Upper lobe of left lung (tissue), 4 donors: ENCODE data around the gene MPHOSPH9.

ENCODE experiments used
- EP300 ChIP-seq, 4 donors: sonication (generic); formaldehyde crosslinking; IDR thresholded peaks; one replicate each; pipeline ENCODE4 v1.5.1; 2017; ENCODE audit warnings: antibody characterized with exemption in 4 of 4, control low read depth in 2 of 4
- TF ChIP-seq, protein P1 (sequence below), 6 experiments: fragments of 450-650 bp in 4 of 6; fragments of 200-600 bp in 2 of 6; sonication (generic) in 2 of 6; IDR thresholded peaks; one replicate each; pipeline ENCODE4 v1.5.1; 2016 to 2019; ENCODE audit warnings: antibody characterized with exemption in 6 of 6

DNA sequence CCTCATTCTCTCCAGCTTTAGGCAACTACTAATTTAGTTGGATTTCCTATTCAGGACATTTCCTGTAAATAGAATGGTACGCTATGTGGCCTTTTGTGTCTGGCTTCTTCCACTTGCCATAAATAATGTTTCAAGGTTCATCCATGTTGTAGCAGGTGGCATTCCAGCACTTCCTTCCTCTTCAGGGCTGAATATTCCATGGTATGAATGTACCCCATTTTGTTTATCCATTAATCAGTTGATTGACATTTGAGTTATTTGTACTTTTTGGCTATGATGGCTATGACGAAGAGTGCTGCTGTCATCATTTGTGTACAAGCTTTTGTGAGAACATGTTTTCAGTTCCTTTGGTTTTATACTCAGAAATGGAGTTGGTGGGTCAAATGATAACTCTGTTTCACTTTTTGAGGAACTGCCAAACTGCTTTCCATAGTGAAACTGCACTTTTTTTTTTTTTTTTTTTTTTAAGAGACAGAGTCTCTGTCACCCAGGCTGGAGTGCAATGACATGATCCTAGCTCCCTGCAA lies 45.2 kb upstream of the MPHOSPH9 start:
- TF ChIP-seq, protein P1, sequence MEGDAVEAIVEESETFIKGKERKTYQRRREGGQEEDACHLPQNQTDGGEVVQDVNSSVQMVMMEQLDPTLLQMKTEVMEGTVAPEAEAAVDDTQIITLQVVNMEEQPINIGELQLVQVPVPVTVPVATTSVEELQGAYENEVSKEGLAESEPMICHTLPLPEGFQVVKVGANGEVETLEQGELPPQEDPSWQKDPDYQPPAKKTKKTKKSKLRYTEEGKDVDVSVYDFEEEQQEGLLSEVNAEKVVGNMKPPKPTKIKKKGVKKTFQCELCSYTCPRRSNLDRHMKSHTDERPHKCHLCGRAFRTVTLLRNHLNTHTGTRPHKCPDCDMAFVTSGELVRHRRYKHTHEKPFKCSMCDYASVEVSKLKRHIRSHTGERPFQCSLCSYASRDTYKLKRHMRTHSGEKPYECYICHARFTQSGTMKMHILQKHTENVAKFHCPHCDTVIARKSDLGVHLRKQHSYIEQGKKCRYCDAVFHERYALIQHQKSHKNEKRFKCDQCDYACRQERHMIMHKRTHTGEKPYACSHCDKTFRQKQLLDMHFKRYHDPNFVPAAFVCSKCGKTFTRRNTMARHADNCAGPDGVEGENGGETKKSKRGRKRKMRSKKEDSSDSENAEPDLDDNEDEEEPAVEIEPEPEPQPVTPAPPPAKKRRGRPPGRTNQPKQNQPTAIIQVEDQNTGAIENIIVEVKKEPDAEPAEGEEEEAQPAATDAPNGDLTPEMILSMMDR (IDR thresholded peaks at IDR 0.05): no peak
- no peak for TF ChIP-seq EP300 (IDR thresholded peaks at IDR 0.05)
